Subcutaneous abdominal adipose tissue (tissue), 5 donors: ENCODE data around the gene GMEB2.

Experiments
- H3K27ac ChIP-seq: one replicate; pipeline ENCODE4 v1.7.0; 2013; ENCODE audit warnings: low read depth, mild to moderate bottlenecking, inconsistent platforms, low read length, moderate library complexity
- H3K27me3 ChIP-seq, 5 donors: one replicate each; pipeline ENCODE4 v1.7.0; 2013; ENCODE audit warnings: low read length in 5 of 5, inconsistent platforms in 1 of 5; ENCODE audit not compliant: control insufficient read depth in 5 of 5, insufficient read depth in 4 of 5
- H3K36me3 ChIP-seq, 5 donors: one replicate each; pipeline ENCODE4 v1.7.0; 2013; ENCODE audit warnings: low read length in 5 of 5; ENCODE audit not compliant: control insufficient read depth in 5 of 5, insufficient read depth in 5 of 5
- H3K4me1 ChIP-seq, 5 donors: one replicate each; pipeline ENCODE4 v1.7.0; 2013; ENCODE audit warnings: low read length in 5 of 5, mild to moderate bottlenecking in 3 of 5, moderate library complexity in 1 of 5; ENCODE audit not compliant: control insufficient read depth in 5 of 5, insufficient read depth in 5 of 5
- H3K4me3 ChIP-seq, 5 donors: one replicate each; pipeline ENCODE4 v1.7.0; 2013; ENCODE audit warnings: low read length in 5 of 5, low read depth in 1 of 5
- H3K9ac ChIP-seq, 5 donors: one replicate each; pipeline ENCODE4 v1.7.0; 2013; ENCODE audit warnings: low read length in 5 of 5, mild to moderate bottlenecking in 4 of 5, moderate library complexity in 3 of 5
- H3K9me3 ChIP-seq, 5 donors: one replicate each; pipeline ENCODE4 v1.7.0; 2013; ENCODE audit warnings: low read length in 5 of 5; ENCODE audit not compliant: control insufficient read depth in 5 of 5
- donor health status: healthy.
- donor health status: healthy.
- donor health status: healthy.
- donor health status: healthy.
- donor health status: healthy.

The GMEB2 gene

GRCh38 chr20:63582382-63583063 is 44.4 kb downstream of the GMEB2 start:
- Histone ChIP-seq H3K36me3 (peaks cover 0 to 3% (median 0%) of the 10 kb centered on the region in 5 donors), H3K4me1 (peaks cover 0 to 6% (median 0%) of the 10 kb centered on the region in 5 donors), H3K27ac (no peak overlapping the region), H3K27me3 (peaks cover 0 to 12% (median 4%) of the 10 kb centered on the region in 5 donors), H3K4me3 (no peak overlapping the region), H3K9ac (no peak overlapping the region), H3K9me3 (no peaks in the 10 kb centered on the region)

DNA sequence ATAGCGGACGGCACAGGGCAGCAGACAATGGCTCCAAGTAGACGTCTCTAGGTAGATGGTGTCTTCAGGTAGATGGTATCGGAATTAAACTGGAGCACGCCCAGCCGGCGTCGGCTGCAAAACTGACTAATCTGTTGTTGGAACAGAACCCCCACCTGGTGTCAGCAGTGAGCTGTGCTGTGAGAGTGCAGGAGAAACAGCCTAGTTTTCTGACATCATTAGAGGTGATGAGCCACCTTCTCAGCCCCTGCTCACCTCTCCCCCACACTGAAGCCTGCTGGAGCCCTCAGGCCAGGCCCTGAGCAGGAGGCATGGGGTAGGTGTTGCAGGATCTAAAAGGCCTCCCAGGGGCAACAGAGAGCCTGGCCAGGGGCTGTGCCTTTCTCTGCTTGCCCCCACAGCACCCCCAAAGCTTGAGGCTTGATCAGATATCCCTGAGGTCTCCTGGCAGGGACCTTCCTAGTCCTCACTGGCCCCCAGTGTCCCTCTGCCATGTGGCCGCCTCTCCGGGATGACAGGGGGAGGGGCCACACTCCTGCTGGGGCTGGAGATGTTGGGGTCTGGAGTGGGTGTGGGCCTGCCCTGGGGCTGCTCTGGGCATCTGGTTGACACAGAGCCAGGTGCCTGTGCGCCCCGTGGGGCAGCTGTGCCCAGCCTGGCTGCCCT is 46.0 kb downstream of the GMEB2 start:
- Histone ChIP-seq H3K4me3 (no peak overlapping the region), H3K9ac (no peak overlapping the region), H3K36me3 (no peaks in the 10 kb centered on the region), H3K27me3 (peaks cover 0 to 16% (median 4%) of the 10 kb centered on the region in 5 donors), H3K4me1 (peaks cover 0 to 2% (median 0%) of the 10 kb centered on the region in 5 donors), H3K9me3 (no peaks in the 10 kb centered on the region), H3K27ac (no peak overlapping the region)

DNA sequence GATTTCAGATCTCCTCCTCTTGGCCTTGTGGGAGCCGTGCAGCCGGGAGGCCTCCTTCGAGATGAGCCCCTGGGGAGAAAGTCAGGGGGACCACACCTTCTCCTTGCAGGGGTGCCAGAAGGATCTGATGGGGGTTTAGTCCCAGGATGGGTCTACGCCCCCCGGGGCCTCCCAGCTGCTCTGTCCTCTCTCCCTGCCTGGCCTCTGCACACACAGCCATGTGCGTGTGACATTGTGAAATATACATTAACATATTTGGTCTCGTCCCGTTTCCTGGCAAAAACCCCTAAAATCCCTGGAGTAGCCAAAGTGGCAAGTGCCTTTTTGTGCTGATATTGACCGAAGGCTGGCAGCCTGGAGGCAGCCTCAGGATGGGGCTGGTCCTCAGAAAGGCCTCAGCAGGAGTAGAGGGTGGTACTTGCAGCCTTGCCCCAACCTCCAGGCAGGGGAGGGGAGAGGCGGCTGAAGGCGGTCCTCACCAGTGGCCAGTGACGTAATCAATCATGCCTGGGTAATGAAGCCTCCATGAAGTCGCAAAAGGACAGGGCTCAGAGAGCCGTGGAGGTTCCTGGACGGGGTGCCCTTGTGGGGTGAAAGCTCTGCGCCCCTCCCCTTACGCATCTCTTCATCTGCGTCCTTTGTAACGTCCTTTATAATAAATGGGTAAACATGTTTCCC is 47.7 kb downstream of the GMEB2 start:
- Histone ChIP-seq H3K36me3 (no peaks in the 10 kb centered on the region), H3K27me3 (peaks cover 0 to 16% (median 4%) of the 10 kb centered on the region in 5 donors), H3K9me3 (no peaks in the 10 kb centered on the region), H3K9ac (no peak overlapping the region), H3K27ac (no peak overlapping the region), H3K4me3 (no peak overlapping the region), H3K4me1 (peaks cover 2 to 6% (median 5%) of the 10 kb centered on the region in 5 donors)

GRCh38 chr20:63578224-63579016 is 48.5 kb downstream of the GMEB2 start:
- Histone ChIP-seq H3K4me1 (peaks cover 3 to 11% (median 8%) of the 10 kb centered on the region in 5 donors), H3K9ac (no peak overlapping the region), H3K9me3 (no peaks in the 10 kb centered on the region), H3K27ac (no peak overlapping the region), H3K36me3 (no peaks in the 10 kb centered on the region), H3K4me3 (no peak overlapping the region), H3K27me3 (peaks cover 0 to 16% (median 4%) of the 10 kb centered on the region in 5 donors)

GRCh38 chr20:63577317-63577894 is 49.5 kb downstream of the GMEB2 start:
- H3K9ac ChIP-seq, result no peak overlapping the region
- H3K4me1 ChIP-seq, result peaks cover 3 to 21% (median 17%) of the 10 kb centered on the region in 5 donors
- H3K27me3 ChIP-seq, result peaks cover 0 to 16% (median 4%) of the 10 kb centered on the region in 5 donors
- peaks cover 0 to 5% (median 0%) of the 10 kb centered on the region in 5 donors for H3K36me3 ChIP-seq
- no peaks in the 10 kb centered on the region for H3K9me3 ChIP-seq
- no peak overlapping the region for H3K4me3 ChIP-seq
- no peak overlapping the region for H3K27ac ChIP-seq

DNA sequence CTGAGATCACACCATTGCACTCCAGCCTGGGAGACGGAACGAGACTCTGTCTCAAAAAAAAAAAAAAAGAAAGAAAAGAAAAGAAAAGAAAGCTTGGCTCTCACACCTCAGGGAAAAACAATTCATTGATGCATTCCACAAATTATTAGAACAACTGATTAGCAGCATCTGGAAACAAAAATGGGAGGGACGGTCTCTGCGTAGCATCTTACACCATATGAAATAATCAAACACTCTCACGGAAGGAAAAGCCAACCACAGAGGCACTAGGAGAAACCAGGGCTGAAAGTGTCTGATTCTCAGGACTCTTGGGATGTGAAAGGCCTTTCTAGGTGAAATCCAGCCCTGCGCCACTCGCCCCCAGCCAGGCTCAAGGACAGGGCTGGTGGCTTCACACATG is 50.6 kb downstream of the GMEB2 start:
- H3K27ac ChIP-seq, result no peak overlapping the region
- H3K27me3 ChIP-seq, result peaks cover 0 to 19% (median 4%) of the 10 kb centered on the region in 5 donors
- H3K36me3 ChIP-seq, result peaks cover 0 to 11% (median 6%) of the 10 kb centered on the region in 5 donors
- H3K4me1 ChIP-seq, result peaks cover 3 to 22% (median 17%) of the 10 kb centered on the region in 5 donors
- H3K4me3 ChIP-seq, result no peak overlapping the region
- no peaks in the 10 kb centered on the region for H3K9me3 ChIP-seq
- no peak overlapping the region for H3K9ac ChIP-seq

DNA sequence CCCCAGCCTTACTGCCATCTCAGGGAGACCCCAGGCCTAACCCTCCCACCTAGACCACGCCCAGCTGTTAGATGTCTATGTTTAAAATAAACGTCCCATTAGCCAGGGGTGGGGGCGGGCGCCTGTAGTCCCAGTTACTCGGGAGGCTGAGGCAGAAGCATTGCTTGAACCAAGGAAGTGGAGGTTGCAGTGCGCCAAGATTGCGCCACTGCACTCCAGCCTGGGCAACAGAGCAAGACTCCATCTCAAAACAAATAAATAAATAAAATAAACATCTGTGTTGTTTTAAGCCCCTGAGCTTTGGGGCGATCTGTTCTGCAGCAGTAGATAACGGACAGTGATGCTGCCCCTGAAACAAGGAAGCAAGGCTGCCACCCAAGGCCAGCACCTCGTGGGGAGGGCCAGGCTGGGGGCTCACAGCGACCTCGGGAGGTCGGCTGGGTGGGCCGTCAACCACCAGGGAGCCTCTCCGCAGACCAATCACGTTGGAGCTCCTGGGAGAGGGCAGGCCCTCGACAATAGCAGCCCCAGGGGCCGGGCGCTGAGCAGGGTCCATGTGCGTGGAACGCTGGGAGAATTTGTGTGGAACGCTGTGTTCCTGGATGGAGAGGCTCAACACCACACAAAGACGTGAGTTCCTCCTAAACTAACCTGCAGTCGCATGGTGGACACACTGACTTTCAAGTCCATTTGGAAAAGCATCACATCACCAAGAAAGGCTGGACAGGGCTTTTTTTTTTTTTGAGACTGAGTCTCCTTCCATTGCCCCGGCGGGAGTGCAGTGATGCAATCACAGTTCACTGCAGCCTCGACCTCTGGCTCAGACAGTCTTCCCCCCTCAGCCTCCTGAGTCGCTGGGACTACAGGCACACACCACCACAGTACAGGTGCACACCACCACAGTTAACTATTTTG is 51.8 kb downstream of the GMEB2 start:
- Histone ChIP-seq H3K27me3 (peaks cover 0 to 24% (median 4%) of the 10 kb centered on the region in 5 donors), H3K36me3 (peaks cover 0 to 14% (median 6%) of the 10 kb centered on the region in 5 donors), H3K4me3 (peak overlapping the region in 2 of 5 donors; percentile 59 to 60), H3K4me1 (peaks cover 3 to 22% (median 17%) of the 10 kb centered on the region in 5 donors), H3K9ac (no peak overlapping the region), H3K27ac (no peak overlapping the region), H3K9me3 (no peaks in the 10 kb centered on the region)

GRCh38 chr20:63574156-63574828 is 52.6 kb downstream of the GMEB2 start, which contains the start of gene HELZ2:
TSS of gene HELZ2 (minus strand) at chr20:63574239. CDS start at chr20:63572385, 1,854 bp downstream.
- peaks cover 0 to 21% (median 1%) of the 10 kb centered on the region in 5 donors for H3K27me3 ChIP-seq

More at GRCh38 chr20:63574156-63574828, 52.6 kb downstream of the GMEB2 start, which contains the start of gene HELZ2:
- Histone ChIP-seq H3K36me3 (peaks cover 0 to 15% (median 6%) of the 10 kb centered on the region in 5 donors), H3K4me1 (peaks cover 3 to 23% (median 17%) of the 10 kb centered on the region in 5 donors), H3K27ac (peak within 1 kb of the TSS; percentile 11), H3K9me3 (no peaks in the 10 kb centered on the region), H3K4me3 (peak within 1 kb of the TSS; percentile 77 to 89 (median 83)), H3K9ac (peak within 1 kb of the TSS; percentile 73 to 93 (median 84))
